ENCODE measurements around the gene CACNA1F.

- no peak for TF ChIP-seq CTCF (IDR thresholded peaks at IDR 0.05)
- no peak for TF ChIP-seq POLR2A (IDR thresholded peaks at IDR 0.05)
- no peak for TF ChIP-seq EP300 (IDR thresholded peaks at IDR 0.05)
These were observed 77.8 kb downstream of the CACNA1F start for GRCh38 chrX:49155243-49155899.

All from suprapubic skin (tissue), 3 donors.